OCI-LY7 (cell line): ENCODE measurements around the gene KCNK7.

Experiments used
- CTCF ChIP-seq: fragments of 200-600 bp; sonication (generic); conservative IDR thresholded peaks from 2 replicates; pipeline ENCODE4 v1.5.1; 2014; ENCODE audit warnings: mild to moderate bottlenecking, antibody characterized with exemption, low read length, moderate library complexity, mixed read lengths
- EZH2phosphoT487 ChIP-seq: fragments of 200-600 bp; sonication (generic); IDR thresholded peaks from 2 replicates; pipeline ENCODE4 v1.6.1; 2018; ENCODE audit warnings: low read depth, borderline replicate concordance, mild to moderate bottlenecking, mixed run types, antibody characterized with exemption, low read length, moderate library complexity, mixed read lengths

- TF ChIP-seq CTCF = no peak
- TF ChIP-seq EZH2phosphoT487 = no peak
Measured at GRCh38 chr11:65562788-65563187, 32.8 kb downstream of the KCNK7 start.
